ENCODE results near the gene DRG2.

Gene DRG2

DNA sequence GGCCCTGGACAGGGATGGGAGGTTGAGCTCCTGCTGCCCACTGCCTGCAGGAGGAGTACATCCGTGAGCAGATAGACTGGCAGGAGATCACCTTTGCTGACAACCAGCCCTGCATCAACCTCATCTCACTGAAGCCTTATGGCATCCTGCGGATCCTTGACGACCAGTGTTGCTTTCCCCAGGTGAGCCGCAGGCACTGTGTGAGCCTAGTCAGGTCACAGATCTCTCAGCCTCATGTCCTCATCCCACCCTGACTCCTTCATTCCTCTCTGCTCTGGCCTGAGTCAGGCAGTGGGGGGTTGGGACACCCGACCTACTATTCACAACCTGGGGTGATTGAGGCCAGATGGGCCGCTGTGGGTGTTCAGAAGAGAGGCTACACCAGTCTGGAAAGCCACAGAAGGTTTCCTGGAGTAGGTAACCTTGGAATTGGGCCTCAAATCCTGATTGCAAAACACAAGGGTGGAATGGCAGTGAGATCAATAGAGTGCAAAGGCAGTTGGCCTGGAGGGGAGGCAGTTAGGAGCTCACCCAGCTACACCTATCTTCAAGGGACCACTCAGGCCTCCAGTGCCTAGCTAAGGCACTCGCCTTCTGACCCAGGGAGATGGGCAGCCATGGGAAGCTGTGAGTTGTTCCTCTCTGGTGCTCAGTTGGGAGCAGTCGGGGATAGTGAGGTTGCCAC is 50.5 kb downstream of the DRG2 start:
- TF ChIP-seq ZBTB7A (IDR thresholded peaks at IDR 0.05; ENCODE audit: low read depth) = no peak
- TF ChIP-seq TCF12 (IDR thresholded peaks at IDR 0.05; ENCODE audit: low read depth) = no peak
- TF ChIP-seq EGR1 (IDR thresholded peaks at IDR 0.05) = no peak
- no peak for TF ChIP-seq NFIC (IDR thresholded peaks at IDR 0.05)
- no peak for TF ChIP-seq RAD21 (IDR thresholded peaks at IDR 0.05; ENCODE audit: low read depth)
- TF ChIP-seq TAF1 (IDR thresholded peaks at IDR 0.05; ENCODE audit: low read depth) = no peak
- TF ChIP-seq CEBPB (IDR thresholded peaks at IDR 0.05) = no peak
- TF ChIP-seq TEAD4 (IDR thresholded peaks at IDR 0.05) = no peak
- TF ChIP-seq, protein P1, sequence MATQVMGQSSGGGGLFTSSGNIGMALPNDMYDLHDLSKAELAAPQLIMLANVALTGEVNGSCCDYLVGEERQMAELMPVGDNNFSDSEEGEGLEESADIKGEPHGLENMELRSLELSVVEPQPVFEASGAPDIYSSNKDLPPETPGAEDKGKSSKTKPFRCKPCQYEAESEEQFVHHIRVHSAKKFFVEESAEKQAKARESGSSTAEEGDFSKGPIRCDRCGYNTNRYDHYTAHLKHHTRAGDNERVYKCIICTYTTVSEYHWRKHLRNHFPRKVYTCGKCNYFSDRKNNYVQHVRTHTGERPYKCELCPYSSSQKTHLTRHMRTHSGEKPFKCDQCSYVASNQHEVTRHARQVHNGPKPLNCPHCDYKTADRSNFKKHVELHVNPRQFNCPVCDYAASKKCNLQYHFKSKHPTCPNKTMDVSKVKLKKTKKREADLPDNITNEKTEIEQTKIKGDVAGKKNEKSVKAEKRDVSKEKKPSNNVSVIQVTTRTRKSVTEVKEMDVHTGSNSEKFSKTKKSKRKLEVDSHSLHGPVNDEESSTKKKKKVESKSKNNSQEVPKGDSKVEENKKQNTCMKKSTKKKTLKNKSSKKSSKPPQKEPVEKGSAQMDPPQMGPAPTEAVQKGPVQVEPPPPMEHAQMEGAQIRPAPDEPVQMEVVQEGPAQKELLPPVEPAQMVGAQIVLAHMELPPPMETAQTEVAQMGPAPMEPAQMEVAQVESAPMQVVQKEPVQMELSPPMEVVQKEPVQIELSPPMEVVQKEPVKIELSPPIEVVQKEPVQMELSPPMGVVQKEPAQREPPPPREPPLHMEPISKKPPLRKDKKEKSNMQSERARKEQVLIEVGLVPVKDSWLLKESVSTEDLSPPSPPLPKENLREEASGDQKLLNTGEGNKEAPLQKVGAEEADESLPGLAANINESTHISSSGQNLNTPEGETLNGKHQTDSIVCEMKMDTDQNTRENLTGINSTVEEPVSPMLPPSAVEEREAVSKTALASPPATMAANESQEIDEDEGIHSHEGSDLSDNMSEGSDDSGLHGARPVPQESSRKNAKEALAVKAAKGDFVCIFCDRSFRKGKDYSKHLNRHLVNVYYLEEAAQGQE (IDR thresholded peaks at IDR 0.05; ENCODE audit: low read depth) = no peak
- TF ChIP-seq FOXM1 (IDR thresholded peaks at IDR 0.05; ENCODE audit: borderline replicate concordance, low read depth) = no peak
- TF ChIP-seq YY1 (IDR thresholded peaks at IDR 0.05; ENCODE audit: low read depth) = no peak
- TF ChIP-seq, protein P2, sequence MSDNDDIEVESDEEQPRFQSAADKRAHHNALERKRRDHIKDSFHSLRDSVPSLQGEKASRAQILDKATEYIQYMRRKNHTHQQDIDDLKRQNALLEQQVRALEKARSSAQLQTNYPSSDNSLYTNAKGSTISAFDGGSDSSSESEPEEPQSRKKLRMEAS (IDR thresholded peaks at IDR 0.05) = no peak
- TF ChIP-seq CREB1 (IDR thresholded peaks at IDR 0.05; ENCODE audit: low read depth) = no peak
- TF ChIP-seq, protein P3, sequence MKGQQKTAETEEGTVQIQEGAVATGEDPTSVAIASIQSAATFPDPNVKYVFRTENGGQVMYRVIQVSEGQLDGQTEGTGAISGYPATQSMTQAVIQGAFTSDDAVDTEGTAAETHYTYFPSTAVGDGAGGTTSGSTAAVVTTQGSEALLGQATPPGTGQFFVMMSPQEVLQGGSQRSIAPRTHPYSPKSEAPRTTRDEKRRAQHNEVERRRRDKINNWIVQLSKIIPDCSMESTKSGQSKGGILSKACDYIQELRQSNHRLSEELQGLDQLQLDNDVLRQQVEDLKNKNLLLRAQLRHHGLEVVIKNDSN (IDR thresholded peaks at IDR 0.05) = no peak
- TF ChIP-seq EP300 (IDR thresholded peaks at IDR 0.05; ENCODE audit: borderline replicate concordance) = no peak

DNA sequence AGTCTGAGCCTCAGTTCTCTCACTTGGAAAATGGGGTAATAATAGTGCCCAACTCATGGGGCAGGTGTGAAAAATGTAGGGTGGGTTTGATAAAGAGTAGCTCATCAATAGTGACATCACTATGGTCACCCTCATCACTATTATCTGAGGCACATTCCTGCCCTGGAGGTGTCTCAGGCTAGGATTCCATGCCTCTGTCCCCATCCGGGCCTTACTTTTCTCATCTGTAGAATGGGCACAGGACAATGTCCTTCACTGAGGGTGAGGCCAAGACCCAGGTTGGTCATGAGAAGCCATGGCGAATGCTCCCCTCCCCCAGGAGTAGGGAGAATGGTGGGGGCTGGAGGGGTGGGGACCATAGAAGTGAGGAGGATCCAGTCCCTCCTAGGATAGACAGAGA is 51.3 kb downstream of the DRG2 start:
- TF ChIP-seq EGR1 (IDR thresholded peaks at IDR 0.05) = no peak
- no peak for TF ChIP-seq CREB1 (IDR thresholded peaks at IDR 0.05; ENCODE audit: low read depth)
- TF ChIP-seq, protein P3 (IDR thresholded peaks at IDR 0.05) = no peak
- TF ChIP-seq, protein P2 (IDR thresholded peaks at IDR 0.05) = no peak
- no peak for TF ChIP-seq TEAD4 (IDR thresholded peaks at IDR 0.05)
- no peak for TF ChIP-seq TCF12 (IDR thresholded peaks at IDR 0.05; ENCODE audit: low read depth)
- no peak for TF ChIP-seq RAD21 (IDR thresholded peaks at IDR 0.05; ENCODE audit: low read depth)
- TF ChIP-seq TAF1 (IDR thresholded peaks at IDR 0.05; ENCODE audit: low read depth) = no peak
- TF ChIP-seq, protein P1 (IDR thresholded peaks at IDR 0.05; ENCODE audit: low read depth) = no peak
- TF ChIP-seq YY1 (IDR thresholded peaks at IDR 0.05; ENCODE audit: low read depth) = no peak
- TF ChIP-seq NFIC (IDR thresholded peaks at IDR 0.05) = no peak
- no peak for TF ChIP-seq CEBPB (IDR thresholded peaks at IDR 0.05)
- no peak for TF ChIP-seq ZBTB7A (IDR thresholded peaks at IDR 0.05; ENCODE audit: low read depth)
- no peak for TF ChIP-seq EP300 (IDR thresholded peaks at IDR 0.05; ENCODE audit: borderline replicate concordance)

DNA sequence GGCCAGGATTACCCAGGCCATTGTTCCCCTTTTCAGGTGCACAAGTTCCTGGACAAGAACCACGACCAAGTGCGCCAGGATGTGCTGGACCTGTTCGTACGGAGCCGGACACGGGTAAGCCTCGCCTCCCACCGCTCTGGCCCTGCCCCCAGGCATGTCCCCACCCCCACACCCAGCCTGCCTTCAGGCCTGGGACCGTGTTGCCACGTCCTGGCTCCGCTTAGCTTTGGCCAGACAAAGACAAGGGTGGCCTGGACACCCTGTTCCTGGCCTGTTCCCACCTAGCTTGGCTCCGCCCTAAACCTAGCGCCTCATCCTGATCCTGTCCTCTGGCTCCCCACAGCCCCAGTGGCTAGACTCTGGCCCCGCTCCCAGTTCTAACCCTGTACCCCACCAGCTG is 51.8 kb downstream of the DRG2 start:
- TF ChIP-seq EGR1 (IDR thresholded peaks at IDR 0.05) (no peak), NFIC (IDR thresholded peaks at IDR 0.05) (no peak)
- TF ChIP-seq, protein P3 (IDR thresholded peaks at IDR 0.05) = no peak

DNA sequence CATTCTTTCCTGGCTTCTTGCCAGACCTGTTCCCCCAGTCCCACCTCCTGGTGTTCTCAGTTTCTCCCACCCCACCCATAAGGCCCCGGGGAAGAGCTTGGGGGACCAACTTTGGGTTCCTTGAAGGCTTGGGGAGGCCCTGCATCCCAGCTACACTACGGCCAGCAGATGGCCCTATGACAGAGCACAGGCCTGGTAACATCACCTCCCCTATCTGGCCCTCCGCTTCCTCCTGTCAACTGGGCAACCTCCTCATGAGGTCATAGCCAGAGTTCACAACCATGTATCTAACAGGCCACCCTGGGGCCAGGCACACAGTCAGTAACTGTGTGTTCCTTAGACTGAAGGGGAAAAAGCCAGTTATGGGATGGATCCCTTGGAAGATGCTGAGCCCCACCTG is 52.2 kb downstream of the DRG2 start:
- TF ChIP-seq YY1 (IDR thresholded peaks at IDR 0.05; ENCODE audit: low read depth) = no peak
- no peak for TF ChIP-seq TCF12 (IDR thresholded peaks at IDR 0.05; ENCODE audit: low read depth)
- TF ChIP-seq FOXM1 (IDR thresholded peaks at IDR 0.05; ENCODE audit: borderline replicate concordance, low read depth) = no peak
- no peak for TF ChIP-seq CREB1 (IDR thresholded peaks at IDR 0.05; ENCODE audit: low read depth)
- TF ChIP-seq TEAD4 (IDR thresholded peaks at IDR 0.05) = no peak
- no peak for TF ChIP-seq ZBTB7A (IDR thresholded peaks at IDR 0.05; ENCODE audit: low read depth)
- TF ChIP-seq EP300 (IDR thresholded peaks at IDR 0.05; ENCODE audit: borderline replicate concordance) = no peak
- TF ChIP-seq TAF1 (IDR thresholded peaks at IDR 0.05; ENCODE audit: low read depth) = no peak
- TF ChIP-seq RAD21 (IDR thresholded peaks at IDR 0.05; ENCODE audit: low read depth) = no peak
- TF ChIP-seq, protein P3 (IDR thresholded peaks at IDR 0.05) = no peak
- no peak for TF ChIP-seq NFIC (IDR thresholded peaks at IDR 0.05)
- TF ChIP-seq, protein P2 (IDR thresholded peaks at IDR 0.05) = no peak
- TF ChIP-seq, protein P1 (IDR thresholded peaks at IDR 0.05; ENCODE audit: low read depth) = no peak
- no peak for TF ChIP-seq CEBPB (IDR thresholded peaks at IDR 0.05)
- no peak for TF ChIP-seq EGR1 (IDR thresholded peaks at IDR 0.05)
